ENCODE results near the gene HCRT. TPM values are rescaled to one million over a fixed set of nuclear protein-coding genes. Genes with fewer than 3 reads are reported as not detected.
A peak's percentile ranks its signal among the peaks of the same experiment; 100 is the strongest.

Gene HCRT
- total and polyA plus RNA-seq, 5 donors from 2014 or later: not detected

DNA sequence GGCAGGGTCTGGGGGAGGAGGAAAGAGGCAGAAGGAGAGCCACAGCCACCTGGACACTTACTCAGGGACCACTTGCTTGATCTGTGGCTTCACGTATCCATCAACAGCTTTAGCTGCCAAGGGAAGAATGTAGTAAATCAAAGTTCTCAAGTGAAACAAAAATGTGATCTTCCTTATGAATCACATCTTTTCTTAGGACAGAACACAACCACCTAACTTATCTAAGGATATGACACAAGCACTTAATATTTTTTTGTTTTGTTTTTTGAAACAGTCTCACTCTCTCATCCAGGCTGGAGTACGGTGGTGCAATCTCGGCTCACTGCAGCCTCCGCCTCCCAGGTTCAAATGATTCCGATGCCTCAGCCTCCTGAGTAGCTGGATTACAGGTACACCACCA, 17.4 kb upstream of the HCRT start:
- H3K27ac Mint-ChIP-seq: peak overlapping the region in 2 of 3 donors; percentile 31 to 47
- H3K27me3 Mint-ChIP-seq: no peaks in the 10 kb centered on the region
- no peaks in the 10 kb centered on the region for H3K9me3 Mint-ChIP-seq
- Histone ChIP-seq H3K27me3 (ENCODE audit: control insufficient read depth, insufficient read depth, low read length) (no peaks in the 10 kb centered on the region), H3K36me3 (ENCODE audit: control insufficient read depth, insufficient read depth, low read length) (peaks cover 76% of the 10 kb centered on the region), H3K9me3 (ENCODE audit: control insufficient read depth in 2 of 2, low read length in 2 of 2) (no peaks in the 10 kb centered on the region), H3K4me1 (ENCODE audit: control insufficient read depth, insufficient read depth, low read length, poor library complexity, severe bottlenecking) (no peaks in the 10 kb centered on the region), H3K4me3 (ENCODE audit: low read depth, low read length) (no peak overlapping the region), H3K27ac (ENCODE audit: insufficient read depth, low read length, poor library complexity, severe bottlenecking) (no peak overlapping the region)
- DNase-seq (no peak), ATAC-seq (ENCODE audit: low read depth in 2 of 2) (no peak)
- H3K4me3 Mint-ChIP-seq: no peak overlapping the region
- H3K36me3 Mint-ChIP-seq: peaks cover 40% of the 10 kb centered on the region
- no peaks in the 10 kb centered on the region for H3K4me1 Mint-ChIP-seq

DNA sequence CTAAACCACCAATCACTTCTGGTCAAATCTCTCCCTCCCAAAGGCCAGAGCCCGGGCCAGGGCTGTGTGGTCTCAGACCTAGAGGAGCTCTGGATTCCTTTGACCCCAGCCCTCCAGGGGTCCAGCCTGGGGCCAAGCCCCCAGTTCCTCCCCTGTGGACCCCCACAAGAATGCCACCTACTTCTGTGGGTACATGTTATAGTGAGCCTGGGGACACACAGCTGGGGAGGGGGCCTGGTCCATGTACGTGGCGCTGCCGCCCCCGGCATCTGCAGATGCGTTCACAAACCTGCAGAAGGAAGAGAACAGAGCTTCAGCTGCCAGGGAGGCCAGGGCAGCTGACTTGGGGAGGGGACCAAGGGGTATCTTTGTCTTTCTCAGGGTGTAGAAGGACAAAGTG, 16.9 kb upstream of the HCRT start:
- Histone ChIP-seq H3K9me3 (ENCODE audit: control insufficient read depth in 2 of 2, low read length in 2 of 2) (no peaks in the 10 kb centered on the region), H3K4me1 (ENCODE audit: control insufficient read depth, insufficient read depth, low read length, poor library complexity, severe bottlenecking) (no peaks in the 10 kb centered on the region), H3K4me3 (ENCODE audit: low read depth, low read length) (no peak overlapping the region), H3K27me3 (ENCODE audit: control insufficient read depth, insufficient read depth, low read length) (no peaks in the 10 kb centered on the region), H3K36me3 (ENCODE audit: control insufficient read depth, insufficient read depth, low read length) (peaks cover 70% of the 10 kb centered on the region), H3K27ac (ENCODE audit: insufficient read depth, low read length, poor library complexity, severe bottlenecking) (no peak overlapping the region)
- H3K9me3 Mint-ChIP-seq: no peaks in the 10 kb centered on the region
- peak overlapping the region in 1 of 3 donors; percentile 31 for H3K27ac Mint-ChIP-seq
- H3K27me3 Mint-ChIP-seq: no peaks in the 10 kb centered on the region
- no peak overlapping the region for H3K4me3 Mint-ChIP-seq
- ATAC-seq (ENCODE audit: low read depth in 2 of 2): no peak
- peaks cover 35% of the 10 kb centered on the region for H3K36me3 Mint-ChIP-seq
- no peaks in the 10 kb centered on the region for H3K4me1 Mint-ChIP-seq
- DNase-seq: no peak

DNA sequence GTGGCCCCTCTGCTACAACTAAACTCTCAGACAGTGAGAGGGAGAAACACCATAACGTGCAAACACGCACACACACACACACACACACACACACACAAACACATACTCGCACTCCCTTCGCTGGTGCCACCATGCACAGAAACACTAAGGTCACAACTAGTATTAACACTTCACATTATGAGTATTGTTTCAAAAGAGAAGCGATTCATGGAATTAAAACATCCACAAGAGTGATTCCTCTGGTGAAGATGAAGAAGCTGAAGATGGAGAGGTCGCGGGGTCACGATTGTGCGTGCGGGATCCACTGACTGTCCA, 16.2 kb upstream of the HCRT start:
- no peaks in the 10 kb centered on the region for H3K9me3 Mint-ChIP-seq
- Histone ChIP-seq H3K4me1 (ENCODE audit: control insufficient read depth, insufficient read depth, low read length, poor library complexity, severe bottlenecking) (no peaks in the 10 kb centered on the region), H3K27me3 (ENCODE audit: control insufficient read depth, insufficient read depth, low read length) (no peaks in the 10 kb centered on the region), H3K4me3 (ENCODE audit: low read depth, low read length) (no peak overlapping the region), H3K27ac (ENCODE audit: insufficient read depth, low read length, poor library complexity, severe bottlenecking) (no peak overlapping the region), H3K9me3 (ENCODE audit: control insufficient read depth in 2 of 2, low read length in 2 of 2) (no peaks in the 10 kb centered on the region), H3K36me3 (ENCODE audit: control insufficient read depth, insufficient read depth, low read length) (peaks cover 64% of the 10 kb centered on the region)
- ATAC-seq (ENCODE audit: low read depth in 2 of 2) (no peak), DNase-seq (no peak)
- no peaks in the 10 kb centered on the region for H3K27me3 Mint-ChIP-seq
- no peak overlapping the region for H3K4me3 Mint-ChIP-seq
- peaks cover 0 to under 1% (median 0%) of the 10 kb centered on the region in 4 donors for H3K4me1 Mint-ChIP-seq
- peak overlapping the region in 2 of 3 donors; percentile 20 to 54 for H3K27ac Mint-ChIP-seq
- peaks cover 34% of the 10 kb centered on the region for H3K36me3 Mint-ChIP-seq

DNA sequence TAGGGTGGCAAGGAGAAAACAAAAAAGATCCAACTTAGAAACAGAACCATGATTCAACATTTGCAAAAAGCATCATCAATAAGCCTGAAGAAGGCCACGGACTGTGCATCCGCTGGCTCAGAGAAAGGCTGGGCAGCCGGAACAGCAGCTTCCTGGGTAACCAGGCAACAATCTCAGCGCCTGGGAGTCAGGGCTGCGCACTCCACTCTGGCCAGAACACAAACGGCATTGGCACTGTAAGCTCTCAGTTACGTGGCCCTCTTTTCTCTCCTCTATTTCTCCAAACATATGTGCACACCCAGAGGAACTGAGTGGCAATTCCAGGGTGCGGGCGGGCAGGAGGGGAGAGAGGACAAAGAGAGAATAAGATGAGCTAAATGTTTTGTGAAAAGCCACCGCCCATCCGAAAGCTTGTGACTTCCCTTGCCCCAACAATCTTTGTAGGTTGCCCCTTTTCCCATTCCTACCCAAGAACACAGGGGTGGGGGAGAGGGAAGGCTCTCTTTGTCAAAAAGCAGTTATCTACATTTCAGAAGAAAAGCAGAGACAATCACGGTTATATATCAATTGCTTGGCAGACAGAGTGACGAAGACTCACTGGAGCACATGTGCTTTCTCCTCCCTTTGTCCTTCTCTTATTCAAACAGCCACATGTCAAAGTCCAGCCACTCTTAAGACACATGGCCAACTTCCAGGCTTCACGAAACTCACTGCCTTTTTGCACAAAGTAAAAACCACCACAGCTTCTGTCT, 15.6 kb upstream of the HCRT start:
- no peak for DNase-seq
- no peak for ATAC-seq (ENCODE audit: low read depth in 2 of 2)
- Histone ChIP-seq H3K27me3 (ENCODE audit: control insufficient read depth, insufficient read depth, low read length) (no peaks in the 10 kb centered on the region), H3K36me3 (ENCODE audit: control insufficient read depth, insufficient read depth, low read length) (peaks cover 59% of the 10 kb centered on the region), H3K9me3 (ENCODE audit: control insufficient read depth in 2 of 2, low read length in 2 of 2) (no peaks in the 10 kb centered on the region), H3K4me3 (ENCODE audit: low read depth, low read length) (no peak overlapping the region), H3K27ac (ENCODE audit: insufficient read depth, low read length, poor library complexity, severe bottlenecking) (no peak overlapping the region), H3K4me1 (ENCODE audit: control insufficient read depth, insufficient read depth, low read length, poor library complexity, severe bottlenecking) (no peaks in the 10 kb centered on the region)
- Mint-ChIP-seq H3K4me1 (peaks cover 0 to 5% (median 0%) of the 10 kb centered on the region in 4 donors), H3K4me3 (no peak overlapping the region), H3K36me3 (peaks cover 31% of the 10 kb centered on the region), H3K27ac (peak overlapping the region in 1 of 3 donors; percentile 20), H3K9me3 (no peaks in the 10 kb centered on the region), H3K27me3 (no peaks in the 10 kb centered on the region)

GRCh38 chr17:42199416-42200011, 14.3 kb upstream of the HCRT start:
- Histone ChIP-seq H3K27me3 (ENCODE audit: control insufficient read depth, insufficient read depth, low read length) (no peaks in the 10 kb centered on the region), H3K27ac (ENCODE audit: insufficient read depth, low read length, poor library complexity, severe bottlenecking) (no peak overlapping the region), H3K9me3 (ENCODE audit: control insufficient read depth in 2 of 2, low read length in 2 of 2) (no peaks in the 10 kb centered on the region), H3K36me3 (ENCODE audit: control insufficient read depth, insufficient read depth, low read length) (peaks cover 47% of the 10 kb centered on the region), H3K4me1 (ENCODE audit: control insufficient read depth, insufficient read depth, low read length, poor library complexity, severe bottlenecking) (peaks cover 4% of the 10 kb centered on the region), H3K4me3 (ENCODE audit: low read depth, low read length) (no peak overlapping the region)
- H3K9me3 Mint-ChIP-seq: no peaks in the 10 kb centered on the region
- H3K36me3 Mint-ChIP-seq: peaks cover 23% of the 10 kb centered on the region
- no peak overlapping the region for H3K4me3 Mint-ChIP-seq
- DNase-seq (no peak), ATAC-seq (ENCODE audit: low read depth in 2 of 2) (peak in 1 of 2 donors; percentile 12)
- peaks cover under 1 to 10% (median 3%) of the 10 kb centered on the region in 4 donors for H3K4me1 Mint-ChIP-seq
- H3K27me3 Mint-ChIP-seq: no peaks in the 10 kb centered on the region
- H3K27ac Mint-ChIP-seq: peak overlapping the region in 1 of 3 donors; percentile 48

GRCh38 chr17:42198897-42199296, 13.6 kb upstream of the HCRT start:
- Mint-ChIP-seq H3K4me1 (peaks cover 2 to 16% (median 8%) of the 10 kb centered on the region in 4 donors), H3K9me3 (no peaks in the 10 kb centered on the region), H3K36me3 (peaks cover 19% of the 10 kb centered on the region), H3K4me3 (no peak overlapping the region), H3K27me3 (no peaks in the 10 kb centered on the region), H3K27ac (peak overlapping the region in 1 of 3 donors; percentile 79)
- Histone ChIP-seq H3K4me1 (ENCODE audit: control insufficient read depth, insufficient read depth, low read length, poor library complexity, severe bottlenecking) (peaks cover 6% of the 10 kb centered on the region), H3K9me3 (ENCODE audit: control insufficient read depth in 2 of 2, low read length in 2 of 2) (no peaks in the 10 kb centered on the region), H3K4me3 (ENCODE audit: low read depth, low read length) (no peak overlapping the region), H3K27ac (ENCODE audit: insufficient read depth, low read length, poor library complexity, severe bottlenecking) (no peak overlapping the region), H3K27me3 (ENCODE audit: control insufficient read depth, insufficient read depth, low read length) (no peaks in the 10 kb centered on the region), H3K36me3 (ENCODE audit: control insufficient read depth, insufficient read depth, low read length) (peaks cover 41% of the 10 kb centered on the region)
- ATAC-seq (ENCODE audit: low read depth in 2 of 2): no peak
- no peak for DNase-seq

GRCh38 chr17:42197564-42198156, 12.4 kb upstream of the HCRT start:
- Mint-ChIP-seq H3K4me3 (peak overlapping the region in 2 of 4 donors; percentile 21 to 44), H3K4me1 (peaks cover 5 to 28% (median 11%) of the 10 kb centered on the region in 4 donors), H3K36me3 (peaks cover 13% of the 10 kb centered on the region), H3K27me3 (no peaks in the 10 kb centered on the region), H3K9me3 (no peaks in the 10 kb centered on the region), H3K27ac (no peak overlapping the region)
- H3K27ac ChIP-seq (ENCODE audit: insufficient read depth, low read length, poor library complexity, severe bottlenecking): no peak overlapping the region
- H3K4me3 ChIP-seq (ENCODE audit: low read depth, low read length): no peak overlapping the region
- H3K9me3 ChIP-seq (ENCODE audit: control insufficient read depth in 2 of 2, low read length in 2 of 2): no peaks in the 10 kb centered on the region
- H3K27me3 ChIP-seq (ENCODE audit: control insufficient read depth, insufficient read depth, low read length): no peaks in the 10 kb centered on the region
- peaks cover 18% of the 10 kb centered on the region for H3K4me1 ChIP-seq (ENCODE audit: control insufficient read depth, insufficient read depth, low read length, poor library complexity, severe bottlenecking)
- no peak for DNase-seq
- no peak for ATAC-seq (ENCODE audit: low read depth in 2 of 2)
- peaks cover 32% of the 10 kb centered on the region for H3K36me3 ChIP-seq (ENCODE audit: control insufficient read depth, insufficient read depth, low read length)

All from CD4-positive, CD25-positive, alpha-beta regulatory T cell (primary cell).